Nephron (organoid): ENCODE results near the gene MYB.
"Not testable (repeated sequence)": the region's sequence is repeated elsewhere in the genome, so short reads cannot be mapped to it uniquely, and the experiment has no call there.

ENCODE experiments used
- H3K27ac Mint-ChIP-seq, 3 experiments: 2 replicates each; pipeline ENCODE4 v1.8.0; 2020; ENCODE audit warnings: mixed read lengths in 3 of 3, mild to moderate bottlenecking in 2 of 3, moderate library complexity in 1 of 3
- H3K27me3 Mint-ChIP-seq: 2 replicates; pipeline ENCODE4 v1.8.0; 2021; ENCODE audit warnings: low read depth, mild to moderate bottlenecking, moderate library complexity, mixed read lengths
- H3K36me3 Mint-ChIP-seq: 2 replicates; pipeline ENCODE4 v1.8.0; 2020; ENCODE audit warnings: low read depth, mixed read lengths
- H3K4me1 Mint-ChIP-seq: 2 replicates; pipeline ENCODE4 v1.8.0; 2020; ENCODE audit warnings: mixed read lengths
- H3K4me3 Mint-ChIP-seq, 3 experiments: 2 replicates each; pipeline ENCODE4 v1.8.0; 2020; ENCODE audit warnings: mild to moderate bottlenecking in 3 of 3, mixed read lengths in 3 of 3, moderate library complexity in 2 of 3
- H3K9me3 Mint-ChIP-seq: 2 replicates; pipeline ENCODE4 v1.8.0; 2020; ENCODE audit warnings: mixed read lengths
- TF ChIP-seq, protein P1 (sequence below), 3 experiments: fragments of 200-600 bp; sonication (generic); IDR thresholded peaks; one replicate each; pipeline ENCODE4 v1.5.0; 2021; ENCODE audit warnings: antibody characterized with exemption in 3 of 3; ENCODE audit not compliant: unreplicated experiment in 3 of 3

MYB gene

DNA sequence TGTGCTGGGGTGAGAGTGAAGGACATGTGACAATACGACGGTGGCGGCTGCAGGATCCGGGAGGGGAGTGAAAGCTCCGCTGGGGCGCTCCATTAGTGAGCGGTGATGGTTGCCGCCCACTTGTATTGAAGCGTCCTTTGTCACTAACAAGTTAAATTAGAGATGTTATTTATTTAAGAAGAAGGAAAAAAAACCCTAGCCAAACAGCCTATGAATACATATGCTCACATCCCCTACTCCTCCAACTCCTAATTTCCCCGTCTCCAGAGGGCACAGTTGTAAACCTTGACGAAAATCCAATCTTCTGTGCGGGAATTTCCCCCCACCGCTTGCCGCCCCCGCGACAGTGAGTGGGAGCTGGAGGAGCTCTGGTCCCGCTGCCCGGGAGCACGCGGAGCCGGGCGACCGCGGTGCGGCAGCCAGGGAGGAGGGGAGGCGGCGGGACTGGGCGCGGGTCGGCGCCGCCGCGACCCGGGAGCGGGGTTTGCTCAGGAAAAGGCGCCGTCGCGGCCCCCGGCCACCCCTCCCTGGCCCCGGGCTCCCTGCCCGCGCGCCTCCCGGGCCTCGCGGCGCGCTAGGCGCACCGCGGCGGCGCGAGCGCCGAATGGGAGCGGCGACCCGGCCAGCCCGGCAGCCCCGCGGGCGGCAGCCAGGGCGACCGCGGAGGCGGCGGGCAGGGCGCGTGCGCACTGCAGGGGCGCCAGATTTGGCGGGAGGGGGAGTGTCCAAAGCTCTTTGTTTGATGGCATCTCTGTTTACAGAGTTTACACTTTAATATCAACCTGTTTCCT lies at the start of gene MYB:
Gene MYB, plus strand, starts transcription at position 767 of the 791 bp plus-strand sequence. CDS start 206 bp downstream, outside the sequence.
- H3K27ac Mint-ChIP-seq, result peak within 1 kb of the TSS in 1 of 3 experiments; percentile 14
- peaks cover 64% of the 10 kb centered on the region for H3K27me3 Mint-ChIP-seq
- no peaks in the 10 kb centered on the region for H3K9me3 Mint-ChIP-seq
- H3K4me1 Mint-ChIP-seq, result peaks cover 19% of the 10 kb centered on the region
- no peaks in the 10 kb centered on the region for H3K36me3 Mint-ChIP-seq
- TF ChIP-seq, protein P1, sequence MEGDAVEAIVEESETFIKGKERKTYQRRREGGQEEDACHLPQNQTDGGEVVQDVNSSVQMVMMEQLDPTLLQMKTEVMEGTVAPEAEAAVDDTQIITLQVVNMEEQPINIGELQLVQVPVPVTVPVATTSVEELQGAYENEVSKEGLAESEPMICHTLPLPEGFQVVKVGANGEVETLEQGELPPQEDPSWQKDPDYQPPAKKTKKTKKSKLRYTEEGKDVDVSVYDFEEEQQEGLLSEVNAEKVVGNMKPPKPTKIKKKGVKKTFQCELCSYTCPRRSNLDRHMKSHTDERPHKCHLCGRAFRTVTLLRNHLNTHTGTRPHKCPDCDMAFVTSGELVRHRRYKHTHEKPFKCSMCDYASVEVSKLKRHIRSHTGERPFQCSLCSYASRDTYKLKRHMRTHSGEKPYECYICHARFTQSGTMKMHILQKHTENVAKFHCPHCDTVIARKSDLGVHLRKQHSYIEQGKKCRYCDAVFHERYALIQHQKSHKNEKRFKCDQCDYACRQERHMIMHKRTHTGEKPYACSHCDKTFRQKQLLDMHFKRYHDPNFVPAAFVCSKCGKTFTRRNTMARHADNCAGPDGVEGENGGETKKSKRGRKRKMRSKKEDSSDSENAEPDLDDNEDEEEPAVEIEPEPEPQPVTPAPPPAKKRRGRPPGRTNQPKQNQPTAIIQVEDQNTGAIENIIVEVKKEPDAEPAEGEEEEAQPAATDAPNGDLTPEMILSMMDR (IDR thresholded peaks at IDR 0.05; ENCODE audit: unreplicated experiment in 3 of 3), result no peak
- peak within 1 kb of the TSS; percentile 81 to 91 (median 85) for H3K4me3 Mint-ChIP-seq

DNA sequence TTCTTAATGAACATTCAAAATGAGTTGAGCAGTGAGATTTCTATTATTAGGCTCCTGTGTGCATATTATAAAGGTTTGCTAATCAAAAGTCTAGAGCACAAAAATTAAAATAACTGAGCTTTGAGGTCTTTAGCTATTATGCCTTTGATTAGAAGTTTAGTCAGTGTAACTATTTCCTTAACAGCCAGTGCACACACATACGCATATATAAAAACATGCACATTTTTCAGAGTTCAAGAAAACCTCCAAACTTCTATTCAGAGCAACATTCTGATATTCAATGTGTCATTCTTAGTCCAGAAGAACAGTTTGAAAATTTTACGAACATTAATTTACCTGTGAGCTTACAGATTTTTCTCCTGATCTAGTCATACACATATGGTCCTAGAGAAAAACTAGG lies 48.3 kb upstream of the MYB start:
- Mint-ChIP-seq H3K9me3 (no peaks in the 10 kb centered on the region), H3K36me3 (no peaks in the 10 kb centered on the region), H3K4me1 (no peaks in the 10 kb centered on the region), H3K27ac (no peak overlapping the region), H3K27me3 (no peaks in the 10 kb centered on the region), H3K4me3 (no peak overlapping the region)
- TF ChIP-seq, protein P1 (IDR thresholded peaks at IDR 0.05; ENCODE audit: unreplicated experiment in 3 of 3), result no peak

DNA sequence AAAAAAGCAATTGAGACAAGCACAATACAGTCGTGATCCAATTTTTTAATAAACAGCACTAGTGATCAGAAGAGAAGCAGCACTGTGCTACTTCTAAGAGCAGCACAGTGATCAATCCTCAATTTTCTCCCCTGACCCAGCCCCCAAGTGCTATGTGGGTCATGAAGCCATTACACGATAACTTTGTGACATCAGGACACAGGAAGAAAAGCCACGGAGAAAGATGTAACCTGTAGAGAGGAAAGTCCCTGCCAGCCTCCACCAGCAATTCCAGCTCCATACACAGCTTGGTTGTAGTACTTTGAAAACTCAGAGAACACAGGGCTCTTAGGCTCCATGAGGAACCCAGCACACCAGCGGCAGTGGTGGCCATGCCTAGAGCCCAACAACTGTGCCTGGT lies 45.3 kb upstream of the MYB start:
- no peak overlapping the region for H3K4me3 Mint-ChIP-seq
- H3K27ac Mint-ChIP-seq, result no peak overlapping the region
- no peaks in the 10 kb centered on the region for H3K4me1 Mint-ChIP-seq
- peaks cover 4% of the 10 kb centered on the region for H3K27me3 Mint-ChIP-seq
- TF ChIP-seq, protein P1 (IDR thresholded peaks at IDR 0.05; ENCODE audit: unreplicated experiment in 3 of 3), result no peak
- no peaks in the 10 kb centered on the region for H3K9me3 Mint-ChIP-seq
- H3K36me3 Mint-ChIP-seq, result no peaks in the 10 kb centered on the region

DNA sequence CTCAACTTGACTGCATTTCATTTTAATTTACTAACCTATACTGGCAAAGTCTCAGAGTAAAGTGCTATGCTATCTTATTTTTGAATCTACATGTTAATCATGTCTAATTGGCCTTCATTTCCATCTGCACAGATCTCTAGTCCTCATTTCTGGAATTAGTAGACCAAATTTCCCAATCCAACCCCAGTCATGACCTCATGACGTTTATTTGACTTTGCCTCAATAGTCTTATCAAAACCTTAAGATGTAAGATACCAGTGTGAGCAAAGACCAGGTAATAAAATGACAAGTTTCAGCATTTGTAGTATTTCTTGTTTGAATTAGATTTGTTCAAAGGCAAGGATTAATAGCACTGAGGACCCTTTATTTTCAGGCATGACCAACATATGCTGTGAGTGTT lies 43.3 kb upstream of the MYB start:
- Mint-ChIP-seq H3K27me3 (peaks cover 8% of the 10 kb centered on the region), H3K4me3 (no peak overlapping the region), H3K9me3 (no peaks in the 10 kb centered on the region), H3K27ac (no peak overlapping the region), H3K4me1 (no peaks in the 10 kb centered on the region), H3K36me3 (no peaks in the 10 kb centered on the region)
- TF ChIP-seq, protein P1 (IDR thresholded peaks at IDR 0.05; ENCODE audit: unreplicated experiment in 3 of 3), result no peak

DNA sequence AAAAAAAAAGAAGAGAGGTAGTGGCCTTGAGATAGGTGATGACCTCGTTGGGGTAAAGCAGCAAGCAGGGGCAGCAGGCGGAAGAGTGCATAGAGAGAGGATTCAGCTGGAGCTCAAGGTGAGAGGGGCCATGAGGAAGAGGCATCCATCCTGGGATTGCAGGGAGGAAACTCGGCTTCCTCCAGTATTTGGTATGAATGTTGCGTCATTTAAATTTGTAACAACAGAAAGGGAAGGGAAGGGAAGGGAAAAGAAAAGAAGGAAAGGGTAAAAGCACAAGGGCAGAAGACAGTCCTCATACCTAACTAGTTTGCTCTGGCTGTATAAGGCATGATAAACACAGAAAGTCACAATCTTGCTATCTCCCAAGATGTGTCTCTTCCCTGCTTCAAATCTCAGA lies 39.9 kb upstream of the MYB start:
- Mint-ChIP-seq H3K36me3 (no peaks in the 10 kb centered on the region), H3K27me3 (peaks cover 8% of the 10 kb centered on the region), H3K4me1 (peaks cover 4% of the 10 kb centered on the region), H3K27ac (no peak overlapping the region), H3K9me3 (no peaks in the 10 kb centered on the region), H3K4me3 (no peak overlapping the region)
- TF ChIP-seq, protein P1 (IDR thresholded peaks at IDR 0.05; ENCODE audit: unreplicated experiment in 3 of 3), result no peak

DNA sequence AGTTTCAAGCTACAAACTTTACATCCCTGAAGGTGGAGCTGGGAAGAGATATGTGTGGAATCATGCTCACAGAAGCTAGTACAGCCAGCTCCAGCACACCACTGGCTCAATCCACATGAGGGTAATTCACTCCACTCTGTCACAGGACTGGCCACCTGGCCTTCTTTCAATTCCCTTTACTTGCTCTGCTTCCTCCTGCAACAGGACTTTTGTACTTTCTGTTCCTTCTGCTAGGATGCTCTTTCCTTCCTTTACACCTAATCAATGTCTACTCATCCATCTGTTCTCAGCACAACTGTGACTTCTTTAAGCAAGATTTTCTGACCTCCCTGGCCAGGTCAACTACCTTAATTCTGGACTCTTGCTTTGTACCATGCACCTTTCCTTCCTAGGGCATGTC lies 39.4 kb upstream of the MYB start:
- H3K9me3 Mint-ChIP-seq, result no peaks in the 10 kb centered on the region
- no peak overlapping the region for H3K27ac Mint-ChIP-seq
- H3K27me3 Mint-ChIP-seq, result peaks cover 8% of the 10 kb centered on the region
- H3K4me3 Mint-ChIP-seq, result no peak overlapping the region
- TF ChIP-seq, protein P1 (IDR thresholded peaks at IDR 0.05; ENCODE audit: unreplicated experiment in 3 of 3), result no peak
- H3K4me1 Mint-ChIP-seq, result peaks cover 8% of the 10 kb centered on the region
- no peaks in the 10 kb centered on the region for H3K36me3 Mint-ChIP-seq

DNA sequence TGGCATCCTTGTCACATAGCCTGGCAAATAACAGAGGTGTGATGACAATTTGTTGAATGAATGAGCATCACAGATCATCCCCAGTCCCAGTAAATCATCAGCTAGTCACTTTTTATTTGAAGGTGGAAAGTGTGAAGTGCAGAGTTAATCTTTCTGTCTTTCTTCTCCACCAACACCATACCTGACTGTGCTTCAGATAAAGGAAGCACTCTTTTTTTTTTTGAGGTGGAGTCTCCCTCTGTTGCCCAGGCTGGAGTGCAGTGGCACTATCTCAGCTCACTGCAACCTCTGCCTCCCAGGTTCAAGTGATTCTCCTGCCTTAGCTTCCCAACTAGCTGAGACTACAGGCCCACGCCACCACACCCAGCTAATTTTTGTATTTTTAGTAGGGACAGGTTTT lies 38.9 kb upstream of the MYB start:
- not testable (repeated sequence) for H3K4me3 Mint-ChIP-seq, H3K9me3 Mint-ChIP-seq, H3K27me3 Mint-ChIP-seq, H3K36me3 Mint-ChIP-seq, H3K4me1 Mint-ChIP-seq, H3K27ac Mint-ChIP-seq
